Dermis blood vessel endothelial cell (primary cell): ENCODE data around the gene LRRC34. TPM values are rescaled to one million over a fixed set of nuclear protein-coding genes. Genes with fewer than 3 reads are reported as not detected.
A peak's percentile ranks its signal among the peaks of the same experiment; 100 is the strongest.

Source experiments
- DNase-seq: peaks from one replicate; pipeline ENCODE4 v3.0.0; 2010
- total RNA-seq: library from RNA; depleted of rRNA; stranded (reverse); fragments of >200 nt; gene quantifications from 2 replicates; pipeline ENCODE4 v1.2.3, GENCODE V29; 2014

The LRRC34 gene
- total RNA-seq, 1 donor from 2014 or later: 0.34 TPM

DNA sequence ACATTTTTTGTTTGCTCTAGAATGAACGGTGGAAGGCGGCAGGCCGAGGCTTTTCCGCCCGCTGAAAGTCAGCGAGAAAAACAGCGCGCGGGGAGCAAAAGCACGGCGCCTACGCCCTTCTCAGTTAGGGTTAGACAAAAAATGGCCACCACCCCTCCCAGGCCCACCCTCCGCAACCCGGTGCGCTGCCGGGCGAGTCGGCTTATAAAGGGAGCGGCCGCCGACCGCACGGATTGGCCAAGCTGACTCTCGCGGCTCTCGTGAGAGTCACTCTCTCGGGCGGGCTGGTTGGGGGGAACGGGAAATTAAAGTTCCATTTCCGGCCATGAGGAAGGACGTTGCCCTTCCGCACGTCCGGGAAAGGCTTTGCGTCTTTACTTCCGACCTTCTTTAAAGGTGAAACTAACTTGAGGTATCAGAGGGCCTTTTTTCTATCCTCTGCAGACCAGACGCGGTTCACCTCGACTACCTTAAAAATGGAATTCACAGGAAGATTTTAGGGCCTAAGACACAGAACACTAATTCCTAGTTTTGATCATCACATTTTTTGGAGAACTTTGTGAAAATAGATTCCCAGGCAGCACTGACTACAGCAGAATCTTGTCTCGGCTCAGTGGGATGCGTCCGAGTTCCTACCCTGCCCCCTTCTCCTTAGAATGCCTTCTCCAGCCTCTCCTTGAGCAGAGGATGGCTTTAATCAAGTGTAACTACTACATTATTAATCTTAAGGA is 47.7 kb downstream of the LRRC34 start, which contains the start of gene TERC:
TERC (minus strand) TSS at position 179 of the 731 bp plus-strand sequence.
- peak; percentile 91 for DNase-seq

DNA sequence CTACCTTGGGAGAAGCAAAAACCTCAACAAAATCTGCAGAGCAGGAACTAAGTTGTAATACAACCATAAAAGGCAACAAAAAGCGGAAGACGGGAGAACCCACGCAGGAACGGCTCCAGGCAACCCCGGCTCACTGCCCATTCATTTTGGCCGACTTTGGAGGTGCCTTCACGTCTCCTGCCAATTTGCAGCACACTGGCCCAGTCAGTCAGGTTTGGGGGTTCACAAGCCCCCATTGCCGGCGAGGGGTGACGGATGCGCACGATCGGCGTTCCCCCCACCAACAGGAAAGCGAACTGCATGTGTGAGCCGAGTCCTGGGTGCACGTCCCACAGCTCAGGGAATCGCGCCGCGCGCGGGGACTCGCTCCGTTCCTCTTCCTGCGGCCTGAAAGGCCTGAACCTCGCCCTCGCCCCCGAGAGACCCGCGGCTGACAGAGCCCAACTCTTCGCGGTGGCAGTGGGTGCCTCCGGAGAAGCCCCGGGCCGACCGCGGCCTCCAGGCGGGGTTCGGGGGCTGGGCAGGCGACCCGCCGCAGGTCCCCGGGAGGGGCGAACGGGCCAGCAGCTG is 48.3 kb downstream of the LRRC34 start:
- peak; percentile 68 for DNase-seq

DNA sequence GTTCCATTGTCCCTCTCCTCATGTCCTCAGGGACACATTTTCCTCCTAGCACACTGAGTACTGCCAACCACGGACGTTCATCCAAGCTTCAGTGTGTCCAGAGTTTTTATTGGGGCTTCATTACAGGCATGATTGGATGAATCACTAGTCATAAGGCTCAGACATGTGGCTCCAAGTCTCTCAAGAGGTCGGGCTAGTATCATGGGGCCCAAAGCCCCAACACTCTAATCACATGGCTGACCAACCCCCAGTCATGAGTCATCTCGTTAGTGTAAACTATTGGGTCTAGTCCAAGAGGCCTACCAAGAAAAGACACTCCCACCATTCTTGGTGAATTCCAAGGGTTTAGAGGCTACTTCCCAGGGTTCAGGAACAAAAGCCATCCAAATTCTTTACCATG is 52.2 kb downstream of the LRRC34 start:
- DNase-seq: peak; percentile 27

DNA sequence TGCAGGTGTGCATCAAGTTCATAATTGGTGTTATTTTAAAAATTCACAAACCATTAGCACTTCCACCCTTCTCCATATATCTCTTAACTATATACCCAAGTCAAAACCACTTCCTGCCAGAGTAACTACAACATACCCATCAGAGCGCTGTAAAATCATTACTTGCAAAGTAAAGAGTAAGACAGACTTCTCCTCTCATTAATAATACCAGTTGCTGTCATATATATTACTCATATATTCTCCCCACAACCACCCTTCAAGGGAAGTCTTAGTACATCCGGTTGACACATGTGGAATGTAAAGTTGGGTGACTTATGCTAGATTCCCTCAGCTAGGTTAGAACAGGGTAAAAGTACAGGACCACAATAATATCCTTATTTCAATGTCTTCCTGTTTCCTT is 53.4 kb downstream of the LRRC34 start:
- peak; percentile 65 for DNase-seq

DNA sequence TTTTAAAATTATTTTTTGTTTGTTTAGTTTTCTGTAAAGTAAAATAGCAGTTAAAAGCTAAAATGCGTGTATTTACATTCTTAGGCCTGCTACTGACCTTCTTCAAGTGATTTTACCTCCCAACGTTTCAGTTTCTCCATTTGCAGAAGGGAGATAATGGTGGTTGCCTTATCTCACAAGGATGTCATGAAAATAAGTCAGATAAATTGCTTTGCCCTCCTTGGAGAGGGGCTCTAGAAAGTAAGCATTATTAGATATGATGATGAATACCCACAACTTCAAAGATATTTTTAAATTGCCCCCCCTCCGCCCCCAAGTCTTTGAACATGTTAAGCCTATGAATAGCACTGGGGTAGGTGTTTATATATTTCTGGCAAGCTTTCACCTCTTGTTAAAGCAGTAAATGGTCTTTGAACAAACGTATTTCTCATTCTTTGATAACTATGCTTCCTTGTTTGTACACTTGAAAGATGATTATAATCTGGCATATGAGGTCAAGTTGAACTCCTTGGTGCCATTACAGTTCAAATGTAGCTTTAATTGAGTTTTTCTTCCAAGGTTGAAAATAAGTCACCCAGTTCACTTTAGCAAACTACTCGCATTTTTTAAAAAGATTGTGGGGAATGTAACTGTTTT is 54.2 kb downstream of the LRRC34 start:
- DNase-seq: no peak

DNA sequence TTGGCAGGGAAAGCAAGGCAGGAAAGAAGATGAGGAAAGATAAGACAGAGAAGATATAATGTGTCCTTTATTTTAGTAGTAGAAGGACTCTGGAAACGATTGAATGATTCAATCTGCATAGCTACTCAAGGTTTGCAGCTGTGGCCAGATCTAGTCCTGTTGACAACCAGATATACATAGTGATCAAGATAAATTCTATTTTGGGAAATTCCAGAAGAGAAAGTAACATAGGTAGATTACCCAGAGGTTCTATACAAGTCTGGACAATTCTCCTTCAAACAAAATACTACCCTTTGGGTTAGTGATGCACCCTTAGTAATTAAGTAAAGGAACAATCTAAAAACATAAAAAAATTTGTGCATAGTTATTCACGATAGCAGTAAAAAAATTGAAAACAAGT is 57.2 kb downstream of the LRRC34 start:
- no peak for DNase-seq

DNA sequence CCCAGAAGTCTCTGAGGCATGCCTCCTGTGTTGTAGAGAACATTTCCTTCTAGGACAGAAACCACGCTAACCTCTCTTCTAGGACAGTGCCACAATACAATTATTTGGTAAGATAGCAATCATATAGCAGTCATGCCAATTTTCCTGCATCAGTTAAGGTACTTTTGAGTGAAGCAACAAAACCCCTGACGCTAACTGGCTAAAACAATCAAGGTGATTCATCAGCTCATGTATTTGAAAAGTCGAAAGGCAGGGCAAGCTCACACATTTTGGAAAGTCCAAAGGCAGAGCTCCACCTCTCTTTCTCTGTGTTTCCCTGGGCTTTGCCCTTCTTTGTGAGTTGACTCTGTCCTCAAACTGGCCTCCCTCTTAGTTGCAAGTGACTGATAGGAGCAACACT is 58.0 kb downstream of the LRRC34 start:
- no peak for DNase-seq

DNA sequence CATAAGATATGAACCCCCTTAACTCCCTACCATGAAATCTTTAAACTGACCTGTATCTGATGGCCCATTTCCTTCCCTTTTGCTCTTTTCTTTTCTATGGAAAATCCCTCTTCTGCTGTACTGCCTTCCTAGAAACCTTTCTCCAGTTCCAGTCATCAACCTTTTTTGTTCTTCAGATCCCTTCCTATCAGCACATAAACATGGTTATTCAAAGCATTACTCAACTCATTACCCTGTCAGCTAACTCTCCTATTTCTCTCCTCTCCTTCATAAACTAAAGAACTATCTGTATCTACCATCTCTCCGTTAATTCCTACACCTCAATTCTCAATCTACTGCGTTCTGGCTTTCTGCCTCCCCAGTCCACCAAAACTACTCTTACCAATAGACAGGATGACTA is 60.8 kb downstream of the LRRC34 start:
- no peak for DNase-seq

DNA sequence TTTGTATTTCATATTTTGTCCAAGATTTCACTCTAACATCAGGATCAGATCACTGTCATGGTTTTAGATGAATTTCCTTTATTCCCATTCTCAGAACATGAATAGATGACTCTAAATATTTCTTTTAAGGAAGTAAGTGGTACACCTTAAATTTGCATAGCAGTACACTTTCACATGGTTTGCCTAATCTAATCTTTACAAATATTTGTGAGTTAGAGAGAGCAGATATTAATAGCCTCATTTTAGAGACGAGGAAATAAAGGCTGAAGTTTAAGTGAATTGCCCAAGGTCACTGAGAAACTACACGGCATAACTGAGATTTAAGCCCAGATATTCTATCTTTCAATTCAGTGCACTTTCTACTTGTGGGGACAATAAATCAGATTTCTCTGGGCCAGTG is 62.0 kb downstream of the LRRC34 start:
- no peak for DNase-seq

DNA sequence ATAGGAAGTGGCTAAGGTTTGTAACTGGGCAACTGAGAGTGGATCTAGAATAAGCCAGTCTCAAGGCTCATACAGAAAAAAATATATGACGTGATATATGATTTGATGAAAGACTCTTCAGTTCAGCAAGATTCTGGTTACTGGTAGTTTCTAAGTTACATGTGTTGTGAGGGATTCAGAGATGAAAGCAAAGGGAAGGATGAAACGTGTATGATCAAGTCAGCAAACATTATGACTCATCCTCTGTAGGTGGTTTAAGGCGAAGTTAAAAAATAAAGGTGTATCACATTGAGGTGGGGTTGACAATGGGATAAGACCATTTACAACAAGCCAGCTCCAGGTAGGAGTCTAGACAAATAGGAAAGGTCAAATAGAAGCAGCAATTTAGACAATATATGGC is 64.0 kb downstream of the LRRC34 start:
- no peak for DNase-seq

DNA sequence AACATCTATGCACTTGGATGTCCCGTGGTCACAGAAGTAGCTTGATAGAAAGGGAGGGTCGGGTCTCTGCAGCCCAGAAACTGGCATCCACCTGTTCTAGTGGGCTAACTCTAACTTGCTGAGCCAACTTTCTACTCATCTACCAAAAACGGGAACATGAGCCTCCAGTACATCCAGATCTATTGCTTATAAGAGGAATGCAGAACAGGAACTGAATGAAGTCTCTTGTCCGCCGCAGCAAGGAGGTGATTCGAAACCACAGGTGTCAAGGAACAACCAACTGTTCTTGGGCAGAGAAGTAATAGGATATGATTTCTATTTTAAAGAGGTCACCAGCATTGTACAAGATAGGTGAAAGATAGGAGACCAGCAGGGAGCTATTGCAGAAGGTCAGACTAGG is 65.8 kb downstream of the LRRC34 start:
- DNase-seq: no peak

DNA sequence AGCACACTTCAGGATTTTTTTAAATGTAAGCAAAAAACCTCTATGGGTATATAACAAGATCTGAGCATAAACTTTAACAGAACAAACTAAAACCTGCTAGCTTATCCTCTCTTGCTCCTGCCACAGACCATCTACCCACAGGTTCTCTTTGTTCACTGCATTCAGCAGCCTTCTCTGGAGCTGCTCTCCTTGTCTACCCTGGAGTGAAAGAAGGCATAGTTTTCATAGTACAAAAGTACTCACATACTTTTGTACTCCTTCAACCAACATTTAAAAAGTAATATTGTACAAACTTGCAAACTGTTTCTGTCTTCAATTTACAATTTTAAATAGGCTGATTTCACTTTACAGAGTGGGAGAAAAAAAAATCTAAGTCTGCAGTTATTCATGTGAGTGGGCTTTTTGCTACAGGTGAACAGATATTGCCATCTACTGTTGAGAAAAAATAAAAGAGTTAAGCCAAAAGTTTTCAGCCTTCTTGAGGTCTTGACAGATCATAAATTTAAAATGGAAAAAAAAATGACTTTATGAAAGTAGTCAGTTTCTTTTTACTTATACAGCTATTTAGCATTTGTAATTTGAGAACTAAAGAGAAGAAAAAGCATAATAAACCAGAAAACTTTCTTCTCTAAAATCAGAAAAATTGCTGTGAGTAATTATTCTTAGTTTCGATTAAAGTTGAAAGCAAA is 68.2 kb downstream of the LRRC34 start:
- DNase-seq: peak; percentile 61

Other genes with a start within 250 kb of the LRRC34 start
- 54.3 and 76.4 TPM in 2 replicates for gene MECOM, start 149.2 kb downstream of the LRRC34 start, total RNA-seq
- gene TERC, start 47.8 kb downstream of the LRRC34 start, total RNA-seq: 36.1 and 446 TPM in 2 replicates
- 3.6 and 4.7 TPM in 2 replicates for gene ACTRT3, start 43.3 kb downstream of the LRRC34 start, total RNA-seq
- gene MYNN, start 39.5 kb downstream of the LRRC34 start, total RNA-seq: 20.1 and 26.9 TPM in 2 replicates
- not detected in 2 replicates for gene LRRIQ4, start within 50 bp of the LRRC34 start, total RNA-seq
- gene LRRC31, start 57.0 kb upstream of the LRRC34 start, total RNA-seq: not detected in 2 replicates
- gene SAMD7, start 98.7 kb upstream of the LRRC34 start, total RNA-seq: not detected in 2 replicates
- 46.8 and 60.7 TPM in 2 replicates for gene SEC62, start 153.9 kb upstream of the LRRC34 start, total RNA-seq
- 7.7 and 11.2 TPM in 2 replicates for gene GPR160, start 225.1 kb upstream of the LRRC34 start, total RNA-seq